Epidermal melanocyte (primary cell): ENCODE results near the gene NKX2-4.

ENCODE experiments used
- DNase-seq: peaks from one replicate; pipeline ENCODE4 v3.0.0; 2011; ENCODE audit warnings: low spot score; ENCODE audit not compliant: insufficient read length

NKX2-4 gene

DNA sequence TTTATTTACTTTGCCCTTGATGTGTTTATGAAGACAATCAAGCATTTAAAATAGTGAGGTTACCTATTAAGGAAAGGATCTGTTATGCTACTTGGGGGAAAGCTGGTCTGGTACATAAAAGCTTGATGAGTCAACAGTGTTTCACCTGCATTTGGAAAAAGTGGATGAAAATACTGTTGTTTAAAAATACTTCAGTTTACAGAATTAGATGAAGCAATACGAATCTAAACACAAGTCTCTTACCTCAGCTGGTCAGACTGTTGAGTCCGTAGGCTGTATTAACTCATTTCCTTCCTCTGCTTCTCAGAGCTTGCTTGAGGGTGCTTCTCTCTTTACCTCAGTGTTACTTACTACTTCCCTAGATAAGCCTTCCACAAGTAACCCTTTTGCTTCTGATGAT lies 36.1 kb downstream of the NKX2-4 start:
- DNase-seq: no peak

- no peak for DNase-seq
Observed at GRCh38 chr20:21360705-21361104, 36.6 kb downstream of the NKX2-4 start.

DNA sequence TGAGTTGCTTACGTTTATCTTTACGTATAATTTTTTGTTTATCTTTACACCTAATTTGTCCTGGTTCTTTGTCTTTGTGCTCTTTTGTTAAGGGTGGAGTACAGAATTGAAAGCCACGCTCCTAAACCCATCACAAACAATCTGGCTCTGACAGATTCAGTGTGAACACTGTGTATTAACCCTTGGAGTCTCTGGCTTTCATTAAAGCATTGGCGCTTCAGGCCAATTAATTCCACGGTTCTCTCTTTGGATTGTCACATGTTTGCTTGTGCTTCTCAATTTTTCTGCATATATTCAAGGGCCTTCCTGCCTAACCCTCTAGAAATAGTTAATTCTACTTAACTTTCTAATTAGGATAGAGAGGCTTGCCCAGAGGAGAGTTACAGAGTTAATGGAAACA lies 38.6 kb downstream of the NKX2-4 start:
- DNase-seq: no peak

DNA sequence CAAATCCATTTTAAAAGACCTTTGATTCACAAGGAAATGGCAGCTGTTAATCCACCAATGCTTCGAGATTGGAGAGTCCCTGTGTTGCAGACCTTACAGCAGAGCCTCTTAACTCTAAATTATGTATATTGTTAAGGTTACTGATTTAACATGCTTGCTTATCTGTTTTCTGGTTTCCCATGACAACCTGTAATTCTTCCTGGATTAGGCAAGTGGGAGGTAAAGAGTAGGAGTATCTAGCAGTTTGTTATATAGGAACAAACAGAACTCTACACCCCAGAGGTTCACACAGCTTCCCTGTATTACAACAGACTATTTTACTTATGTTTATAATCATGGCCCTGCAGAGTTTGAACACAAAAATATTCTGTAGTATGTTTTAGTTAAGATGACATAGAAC lies 39.5 kb downstream of the NKX2-4 start:
- DNase-seq: no peak

GRCh38 chr20:21356386-21356785 lies 40.9 kb downstream of the NKX2-4 start:
- no peak for DNase-seq

DNA sequence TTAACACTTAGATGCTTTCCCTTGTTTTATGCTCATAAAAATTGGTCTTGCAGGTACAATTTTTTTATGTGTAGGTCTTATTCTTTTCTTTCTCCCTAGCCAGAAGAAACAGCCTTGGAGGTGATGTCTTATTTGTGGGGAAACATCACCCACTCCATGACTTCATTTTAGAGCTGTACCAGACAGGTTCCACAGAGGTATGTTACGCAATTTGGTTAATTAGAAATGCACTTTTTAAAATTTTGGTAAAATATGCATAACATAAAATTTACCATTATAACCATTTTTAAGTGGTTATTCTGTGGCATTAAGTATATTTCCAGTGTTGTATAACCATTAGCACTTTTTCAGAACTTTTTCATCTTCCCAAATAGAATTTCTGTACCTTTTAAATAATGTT lies 41.3 kb downstream of the NKX2-4 start:
- no peak for DNase-seq

- DNase-seq: no peak
Observed at GRCh38 chr20:21353236-21353635, 44.1 kb downstream of the NKX2-4 start.

DNA sequence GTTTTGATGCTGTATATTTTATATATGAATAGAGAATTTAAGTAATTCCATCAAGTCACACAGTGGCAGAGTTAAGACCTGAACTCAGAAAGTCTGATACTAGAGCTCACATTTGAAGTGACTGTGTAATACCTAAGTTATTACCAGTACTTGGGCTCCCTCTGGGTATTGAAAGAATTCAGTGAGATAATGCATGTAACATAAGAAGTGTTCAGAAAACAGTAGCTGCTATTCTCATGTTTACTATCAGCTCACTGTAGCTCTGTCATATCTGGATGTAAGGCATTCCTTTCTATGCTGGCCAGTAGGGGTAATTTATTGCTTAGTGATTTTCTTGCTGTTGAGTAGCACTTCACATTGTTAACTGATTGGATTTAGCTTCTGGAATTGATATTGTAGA lies 44.6 kb downstream of the NKX2-4 start:
- DNase-seq: no peak
